HG02610 (cell line): Measurements from ENCODE around the gene CCSER2.
"Not testable (repeated sequence)": the region's sequence is repeated elsewhere in the genome, so short reads cannot be mapped to it uniquely, and the experiment has no call there.

Experiments used
- ATAC-seq: cut with Tn5 transposase; IDR thresholded peaks from one replicate; pipeline ENCODE4 v1.9.1; 2021; ENCODE audit warnings: mild to moderate bottlenecking, moderate library complexity; ENCODE audit not compliant: unreplicated experiment

CCSER2 gene

DNA sequence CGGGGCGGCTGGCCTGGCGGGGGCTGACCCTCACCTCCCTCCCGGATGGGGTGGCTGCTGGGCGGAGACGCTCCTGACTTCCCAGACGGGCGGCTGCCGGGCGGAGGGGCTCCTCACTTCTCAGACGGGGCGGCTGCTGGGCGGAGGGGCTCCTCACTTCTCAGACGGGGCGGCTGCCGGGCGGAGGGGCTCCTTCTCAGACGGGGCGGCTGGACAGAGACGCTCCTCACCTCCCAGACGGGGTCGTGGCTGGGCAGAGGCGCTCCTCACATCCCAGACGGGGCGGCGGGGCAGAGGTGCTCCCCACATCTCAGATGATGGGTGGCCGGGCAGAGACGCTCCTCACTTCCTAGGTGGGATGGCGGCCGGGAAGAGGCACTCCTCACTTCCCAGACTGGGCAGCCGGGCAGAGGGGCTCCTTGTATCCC is 19.2 kb downstream of the CCSER2 start:
- not testable (repeated sequence) for ATAC-seq

DNA sequence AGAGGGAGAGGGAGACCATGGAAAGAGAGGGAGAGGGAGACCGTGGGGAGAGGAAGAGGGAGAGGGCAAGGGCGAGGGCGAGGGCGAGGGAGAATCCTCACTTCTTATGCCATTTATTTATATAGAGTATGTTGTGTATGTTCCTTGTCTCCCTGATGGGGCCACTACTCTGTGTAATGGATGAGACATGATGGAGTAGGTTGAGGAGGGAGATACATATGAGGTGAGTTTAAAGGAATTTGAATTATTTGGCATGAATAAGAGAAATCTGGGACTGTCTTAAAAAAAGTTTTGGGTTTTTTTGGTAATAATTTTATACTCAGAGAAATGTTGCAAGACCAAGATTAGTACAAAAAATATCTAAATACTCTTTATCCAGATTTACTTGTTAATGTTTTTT is 20.1 kb downstream of the CCSER2 start:
- ATAC-seq, result no peak

GRCh38 chr10:84348860-84349259 is 20.5 kb downstream of the CCSER2 start:
- no peak for ATAC-seq

DNA sequence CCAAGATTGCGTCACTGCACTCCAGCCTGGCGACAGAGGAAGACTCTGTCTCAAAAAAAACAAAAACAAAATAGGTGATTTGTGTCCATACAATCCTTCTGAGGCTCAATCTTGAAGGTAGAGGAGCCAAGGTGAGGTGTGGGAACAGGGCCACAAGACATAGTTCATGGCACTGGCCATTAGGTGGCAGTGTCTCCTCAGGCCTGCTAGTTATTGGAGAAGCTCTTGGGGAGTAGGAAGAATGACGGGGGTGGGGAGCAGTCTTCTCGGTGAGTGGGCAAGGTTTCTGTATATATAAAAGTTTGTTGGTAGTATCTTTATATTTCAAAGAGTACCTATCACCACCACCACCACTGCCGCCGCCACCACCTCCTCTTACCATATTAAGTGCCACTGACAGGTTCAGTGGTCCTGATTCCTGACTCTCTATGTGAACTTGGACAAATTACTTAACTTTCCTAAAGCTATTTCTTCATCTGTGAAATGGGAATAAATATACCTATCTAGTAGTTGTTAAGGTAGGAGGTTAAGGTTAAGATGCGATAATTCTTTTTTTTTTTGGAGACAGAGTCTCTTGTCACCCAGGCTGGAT is 24.0 kb downstream of the CCSER2 start:
- peak; percentile 93 for ATAC-seq

GRCh38 chr10:84353052-84353803 is 24.8 kb downstream of the CCSER2 start:
- ATAC-seq, result no peak

GRCh38 chr10:84354623-84355022 is 26.2 kb downstream of the CCSER2 start:
- no peak for ATAC-seq

DNA sequence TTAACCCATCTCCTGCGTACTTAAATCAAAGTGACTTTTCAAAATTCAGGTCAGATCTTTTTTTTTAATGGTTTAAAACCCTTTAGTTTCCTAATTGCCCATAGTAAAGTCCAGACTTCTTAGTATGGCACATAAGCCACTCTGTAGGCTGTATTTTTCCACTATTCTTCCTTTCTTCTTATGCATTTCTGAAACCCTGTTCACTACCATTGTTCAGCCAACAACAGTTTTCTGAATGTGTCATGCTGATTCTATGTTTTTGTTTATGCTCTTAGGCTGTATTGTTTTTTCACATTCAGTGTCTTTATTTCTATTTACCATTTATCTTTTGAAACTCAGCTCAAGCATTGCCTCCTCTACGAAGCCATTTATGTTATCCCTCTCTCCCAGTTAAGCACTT is 26.7 kb downstream of the CCSER2 start:
- no peak for ATAC-seq

DNA sequence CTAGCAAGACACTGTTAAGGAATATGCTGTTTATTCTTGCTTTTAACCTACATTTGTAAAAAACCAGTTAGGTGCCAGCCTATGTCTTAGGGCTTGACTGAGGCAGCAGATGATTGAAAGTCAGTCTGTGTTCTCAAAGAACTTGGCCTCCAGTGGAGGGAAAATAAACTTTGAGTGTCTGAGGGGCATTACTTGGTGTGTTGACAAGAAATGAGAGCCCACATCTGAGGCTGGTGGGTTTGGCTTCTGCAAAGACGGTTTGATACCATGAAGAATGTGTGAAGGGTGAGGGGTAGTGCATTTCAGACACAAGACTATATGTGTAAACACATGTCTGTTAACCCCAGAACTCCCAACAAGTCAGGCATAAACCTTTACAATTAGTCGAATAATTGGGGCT is 28.5 kb downstream of the CCSER2 start:
- no peak for ATAC-seq

- ATAC-seq, result no peak
These were observed 30.4 kb downstream of the CCSER2 start for GRCh38 chr10:84358743-84359142.

- no peak for ATAC-seq
These were observed 32.4 kb downstream of the CCSER2 start for GRCh38 chr10:84360637-84361365.

DNA sequence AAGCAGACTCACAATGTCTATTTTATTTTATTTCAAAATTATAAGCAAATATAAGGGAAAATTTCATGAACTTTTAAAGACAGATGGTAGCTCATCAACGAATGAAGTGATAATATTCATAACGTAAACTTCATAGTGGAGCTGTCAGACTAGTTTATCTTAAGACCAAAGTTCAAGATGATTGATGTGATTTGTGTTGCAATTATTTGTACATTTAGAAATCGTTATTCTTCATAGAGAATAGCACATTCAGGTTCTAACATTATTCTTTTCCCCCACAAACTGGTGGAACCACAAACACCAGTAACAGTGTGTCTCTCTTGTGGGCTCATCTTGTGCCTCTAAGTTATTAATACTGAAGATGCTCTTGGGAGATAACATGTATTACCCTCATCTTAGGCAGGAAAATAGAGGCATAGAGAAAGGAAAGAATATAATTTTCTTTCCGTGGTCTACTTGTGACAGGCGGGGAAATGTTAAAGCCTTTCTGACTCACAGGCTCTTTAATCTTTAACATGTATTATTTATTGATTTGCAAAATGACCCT is 37.0 kb downstream of the CCSER2 start:
- no peak for ATAC-seq

GRCh38 chr10:84366041-84366440 is 37.7 kb downstream of the CCSER2 start:
- ATAC-seq, result no peak

GRCh38 chr10:84367256-84367655 is 38.9 kb downstream of the CCSER2 start:
- no peak for ATAC-seq

GRCh38 chr10:84368828-84369227 is 40.4 kb downstream of the CCSER2 start:
- ATAC-seq, result no peak

DNA sequence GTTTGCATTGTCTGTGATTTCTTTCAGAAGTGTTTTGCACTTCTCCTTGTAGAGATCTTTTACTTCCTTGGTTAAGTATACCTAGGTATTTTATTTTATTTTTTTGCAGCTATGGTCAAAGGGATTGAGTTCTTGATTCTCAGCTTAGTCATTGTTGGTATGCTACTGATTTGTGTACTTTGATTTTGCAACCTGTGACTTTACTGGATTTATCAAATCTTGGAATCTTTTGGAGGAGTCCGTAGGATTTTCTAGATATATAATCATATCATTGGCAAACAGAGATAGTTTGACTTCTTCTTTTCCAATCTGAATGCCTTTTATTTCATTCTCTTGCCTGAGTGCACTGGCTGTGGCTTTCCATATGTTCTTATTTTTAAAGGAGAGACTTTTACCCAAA is 41.9 kb downstream of the CCSER2 start:
- no peak for ATAC-seq

DNA sequence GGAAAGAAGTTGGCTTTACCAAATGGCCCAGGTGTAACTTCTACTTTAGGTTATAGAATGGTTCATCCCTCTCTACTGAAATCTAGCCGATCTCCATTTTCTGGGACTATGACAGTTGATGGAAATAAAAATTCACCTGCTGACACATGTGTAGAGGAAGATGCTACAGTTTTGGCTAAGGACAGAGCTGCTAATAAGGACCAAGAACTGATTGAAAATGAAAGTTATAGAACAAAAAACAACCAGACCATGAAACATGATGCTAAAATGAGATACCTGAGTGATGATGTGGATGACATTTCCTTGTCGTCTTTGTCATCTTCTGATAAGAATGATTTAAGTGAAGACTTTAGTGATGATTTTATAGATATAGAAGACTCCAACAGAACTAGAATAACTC is 43.6 kb downstream of the CCSER2 start:
- peak; percentile 70 for ATAC-seq

DNA sequence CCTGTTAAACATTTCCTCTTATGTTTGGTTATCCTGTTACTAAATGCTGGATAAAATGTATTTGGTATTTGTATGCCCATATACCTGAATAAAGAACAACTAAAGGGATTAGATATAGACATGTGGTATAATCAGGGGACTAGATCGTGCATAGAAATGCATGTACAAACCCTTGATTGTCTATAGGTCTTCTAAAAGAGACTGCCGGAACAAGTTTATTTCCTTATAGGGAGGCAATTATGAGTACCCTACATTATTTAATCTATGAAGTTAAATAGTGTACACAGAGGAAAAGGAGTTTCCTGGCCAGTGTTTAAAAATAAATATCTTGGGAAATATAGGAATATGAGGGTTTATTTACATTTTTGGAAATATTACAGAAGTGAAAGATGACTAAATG is 44.6 kb downstream of the CCSER2 start:
- ATAC-seq, result no peak

DNA sequence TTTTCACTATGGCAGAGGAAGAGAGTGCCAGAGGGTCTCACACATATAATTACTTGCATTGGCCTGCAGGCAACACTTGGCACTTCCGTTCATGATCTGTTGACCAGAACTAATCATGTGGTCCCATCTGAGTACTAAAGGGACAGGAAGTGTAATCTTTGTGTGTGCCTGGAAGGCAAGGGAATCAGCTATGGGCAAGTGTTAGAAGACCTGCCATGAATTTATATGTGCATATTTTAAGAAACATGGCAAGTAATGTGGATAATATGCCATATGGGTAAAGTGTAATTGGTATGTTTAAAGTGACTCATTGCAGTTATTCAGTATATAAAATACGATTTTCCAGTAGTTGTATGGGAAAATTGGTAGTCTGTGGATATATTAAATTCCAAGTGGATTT is 46.1 kb downstream of the CCSER2 start:
- ATAC-seq, result no peak

DNA sequence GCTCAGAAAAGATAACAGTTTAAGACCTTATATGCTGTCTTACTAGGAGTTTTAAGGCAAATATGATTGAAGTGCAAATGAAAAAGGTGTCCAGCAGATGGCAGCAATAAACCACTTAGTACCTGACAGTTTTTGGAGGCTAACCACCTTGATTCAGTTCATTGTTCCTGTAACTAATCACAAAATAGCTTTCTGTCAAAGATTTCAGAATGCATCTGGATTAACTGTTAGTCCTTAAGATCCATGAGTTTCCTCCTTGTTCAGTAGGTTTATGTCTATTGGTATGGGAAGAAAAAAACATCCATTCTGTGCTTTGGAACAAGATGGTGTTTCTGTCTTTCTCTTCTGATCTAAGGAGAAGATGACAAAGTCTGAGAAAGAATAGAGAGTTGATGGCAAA is 46.6 kb downstream of the CCSER2 start:
- ATAC-seq, result no peak

GRCh38 chr10:84375881-84376280 is 47.5 kb downstream of the CCSER2 start:
- ATAC-seq, result no peak

- ATAC-seq, result no peak
These were observed 59.8 kb downstream of the CCSER2 start for GRCh38 chr10:84388148-84388547.

- no peak for ATAC-seq
These were observed 62.0 kb downstream of the CCSER2 start for GRCh38 chr10:84390364-84390763.
